WTC11 (cell line): ENCODE data around the gene SPTLC1. TPM values are rescaled to one million over a fixed set of nuclear protein-coding genes. Genes with fewer than 3 reads are reported as not detected.
A peak's percentile ranks its signal among the peaks of the same experiment; 100 is the strongest.

Experiments used
- ATAC-seq: fragments of 200-7000 bp; cut with Tn5 transposase; 2 replicates; pipeline ENCODE4 v1.10.0; 2021; ENCODE audit warnings: mild to moderate bottlenecking, moderate library complexity
- CTCF ChIA-PET: fragments of 300-600 bp; sonication (Branson Sonifier 250); formaldehyde crosslinking; loops from one replicate; lab custom pipeline; 2021; ENCODE audit warnings: antibody characterized with exemption; lab: Charles Lee
- POLR2A ChIA-PET: fragments of 350-600 bp; sonication (Branson Sonifier 250); formaldehyde crosslinking; loops from one replicate; lab custom pipeline; 2021; ENCODE audit warnings: antibody characterized with exemption; lab: Charles Lee
- DNase-seq: peaks from one replicate; pipeline ENCODE4 v3.0.0; 2021; ENCODE audit warnings: low spot score
- H3K27ac Mint-ChIP-seq: 2 replicates; pipeline ENCODE4 v1.8.0; 2021; ENCODE audit warnings: mixed read lengths
- H3K27me3 Mint-ChIP-seq: 2 replicates; pipeline ENCODE4 v1.8.0; 2021; ENCODE audit warnings: low read depth, mild to moderate bottlenecking, moderate library complexity, mixed read lengths
- H3K36me3 Mint-ChIP-seq: 2 replicates; pipeline ENCODE4 v1.8.0; 2021; ENCODE audit warnings: mixed read lengths
- H3K4me1 Mint-ChIP-seq: 2 replicates; pipeline ENCODE4 v1.8.0; 2022; ENCODE audit warnings: mixed read lengths
- H3K4me3 Mint-ChIP-seq: 2 replicates; pipeline ENCODE4 v1.8.0; 2021; ENCODE audit warnings: mild to moderate bottlenecking, moderate library complexity, mixed read lengths
- H3K9me3 Mint-ChIP-seq: 2 replicates; pipeline ENCODE4 v1.8.0; 2021; ENCODE audit warnings: mixed read lengths
- CREM ChIP-seq: sonication (generic); formaldehyde crosslinking; IDR thresholded peaks from 2 replicates; pipeline ENCODE4 v1.8.1; 2022; ENCODE audit warnings: mild to moderate bottlenecking, missing genetic modification reagents, moderate library complexity
- GTF2I ChIP-seq: fragments of 250-450 bp; sonication (Bioruptor Pico); conservative IDR thresholded peaks from 2 replicates; pipeline ENCODE4 v1.4.0; 2021; ENCODE audit warnings: mild to moderate bottlenecking
- IRF2 ChIP-seq: sonication (generic); formaldehyde crosslinking; IDR thresholded peaks from 2 replicates; pipeline ENCODE4 v1.8.0; 2022; ENCODE audit warnings: low read depth, missing genetic modification reagents, borderline replicate concordance
- NR2C2 ChIP-seq: sonication (generic); formaldehyde crosslinking; IDR thresholded peaks from 2 replicates; pipeline ENCODE4 v1.8.0; 2022; ENCODE audit warnings: mild to moderate bottlenecking, missing genetic modification reagents
- NR3C1 ChIP-seq: sonication (generic); formaldehyde crosslinking; conservative IDR thresholded peaks from 2 replicates; pipeline ENCODE4 v1.8.1; 2023; ENCODE audit warnings: low read depth, mild to moderate bottlenecking, missing genetic modification reagents
- RORB ChIP-seq: fragments of 250-450 bp; sonication (Bioruptor Pico); IDR thresholded peaks from 2 replicates; pipeline ENCODE4 v1.9.0; 2021; ENCODE audit warnings: mild to moderate bottlenecking
- SOX15 ChIP-seq: fragments of 250-450 bp; sonication (Bioruptor Pico); IDR thresholded peaks from 2 replicates; pipeline ENCODE4 v1.9.0; 2021; ENCODE audit warnings: mild to moderate bottlenecking
- ZBTB21 ChIP-seq: sonication (generic); formaldehyde crosslinking; IDR thresholded peaks from 2 replicates; pipeline ENCODE4 v1.8.1; 2023; ENCODE audit warnings: mild to moderate bottlenecking, missing genetic modification reagents, borderline replicate concordance
- ZNF121 ChIP-seq: sonication (generic); formaldehyde crosslinking; IDR thresholded peaks from 2 replicates; pipeline ENCODE4 v1.8.0; 2023; ENCODE audit warnings: missing genetic modification reagents
- ZNF317 ChIP-seq: sonication (generic); formaldehyde crosslinking; IDR thresholded peaks from 2 replicates; pipeline ENCODE4 v1.8.1; 2023; ENCODE audit warnings: low read depth, mild to moderate bottlenecking, moderate library complexity, missing genetic modification reagents, borderline replicate concordance
- ZNF671 ChIP-seq: fragments of 250-450 bp; sonication (Bioruptor Pico); IDR thresholded peaks from 2 replicates; pipeline ENCODE4 v1.8.0; 2021; ENCODE audit warnings: mild to moderate bottlenecking
- total RNA-seq: library from RNA; stranded (reverse); gene quantifications from 3 replicates; pipeline ENCODE4 v1.2.3, GENCODE V29; 2021
- TF ChIP-seq, protein P1 (sequence below): sonication (generic); formaldehyde crosslinking; IDR thresholded peaks from 2 replicates; pipeline ENCODE4 v1.8.0; 2022; ENCODE audit warnings: mild to moderate bottlenecking, missing genetic modification reagents
- TF ChIP-seq, protein P2 (sequence below): fragments of 250-450 bp; sonication (Bioruptor Pico); IDR thresholded peaks from 2 replicates; pipeline ENCODE4 v2.1.2; 2022; ENCODE audit warnings: mild to moderate bottlenecking, moderate library complexity
- TF ChIP-seq, protein P3 (sequence below): fragments of 250-450 bp; sonication (Bioruptor Pico); IDR thresholded peaks from 2 replicates; pipeline ENCODE4 v1.9.0; 2021; ENCODE audit warnings: mild to moderate bottlenecking
- TF ChIP-seq, protein P4 (sequence below): fragments of 250-450 bp; sonication (Bioruptor Pico); IDR thresholded peaks from 2 replicates; pipeline ENCODE4 v1.9.0; 2021; ENCODE audit warnings: moderate library complexity, mild to moderate bottlenecking, inconsistent platforms, borderline replicate concordance
- TF ChIP-seq, protein P5 (sequence below): fragments of 250-450 bp; sonication (Bioruptor Pico); conservative IDR thresholded peaks from 2 replicates; pipeline ENCODE4 v1.9.0; 2021; ENCODE audit warnings: mild to moderate bottlenecking
- TF ChIP-seq, protein P6 (sequence below): sonication (generic); formaldehyde crosslinking; IDR thresholded peaks from 2 replicates; pipeline ENCODE4 v1.8.0; 2022; ENCODE audit warnings: missing genetic modification reagents
- TF ChIP-seq, protein P7 (sequence below): sonication (generic); formaldehyde crosslinking; IDR thresholded peaks from 2 replicates; pipeline ENCODE4 v1.8.1; 2023; ENCODE audit warnings: mild to moderate bottlenecking, missing genetic modification reagents

SPTLC1 gene
- total RNA-seq, 1 experiment from 2014 or later: 81.2 TPM

DNA sequence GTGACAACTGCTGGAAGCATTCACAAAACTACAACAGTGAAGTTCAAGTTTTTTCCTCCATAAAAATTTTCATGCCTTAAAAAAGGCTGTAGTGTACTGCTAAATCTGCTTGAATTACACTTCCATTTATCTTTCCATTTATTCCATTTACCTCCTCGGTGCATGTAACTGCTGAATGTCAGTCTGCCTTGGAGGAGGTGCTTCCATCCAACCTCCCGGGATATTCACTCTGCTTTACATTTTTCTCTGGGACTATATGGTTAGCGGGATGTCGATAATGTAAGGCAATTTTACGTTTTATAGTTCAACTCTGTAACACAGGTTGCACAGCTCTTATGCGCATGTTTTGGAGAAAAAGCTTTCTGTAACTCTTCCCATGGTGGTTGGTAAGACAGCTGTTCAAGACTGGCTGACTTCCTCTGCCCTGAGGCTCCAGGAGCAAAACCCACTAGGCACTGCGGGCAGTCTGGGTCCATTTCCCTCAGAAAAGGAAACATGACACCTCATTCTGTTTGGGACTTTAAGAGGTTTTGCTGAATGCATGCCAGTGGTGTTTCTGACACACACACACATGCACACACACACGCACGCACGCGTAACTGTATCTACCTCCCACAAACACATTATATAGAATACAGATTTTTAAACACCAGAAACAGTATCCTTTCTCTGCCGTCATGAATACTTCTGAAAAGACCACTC is 66.1 kb downstream of the SPTLC1 start (continued):
- TF ChIP-seq, protein P1, sequence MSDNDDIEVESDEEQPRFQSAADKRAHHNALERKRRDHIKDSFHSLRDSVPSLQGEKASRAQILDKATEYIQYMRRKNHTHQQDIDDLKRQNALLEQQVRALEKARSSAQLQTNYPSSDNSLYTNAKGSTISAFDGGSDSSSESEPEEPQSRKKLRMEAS (CRISPR knock-in tag): 0 out of 2 replicates have a peak, but pooled peaks have one; percentile 21

DNA sequence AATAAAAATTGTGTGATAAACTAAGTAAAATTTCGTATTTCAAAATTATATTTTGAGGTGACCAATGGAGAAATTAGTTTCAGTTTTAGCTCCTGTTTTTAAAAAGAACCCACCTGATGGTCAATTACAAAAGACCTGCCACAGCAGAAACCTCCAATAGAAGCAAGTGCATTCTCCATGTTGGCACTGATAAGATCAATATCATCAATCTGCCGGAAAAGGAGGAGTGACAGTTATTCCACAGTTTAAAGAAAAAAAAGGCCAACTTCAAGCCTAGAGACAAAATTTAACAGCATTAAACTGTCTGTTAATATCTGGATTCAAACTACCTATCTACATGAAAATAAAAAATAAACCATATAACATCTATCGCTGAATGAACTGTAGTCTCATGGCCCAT is 67.7 kb downstream of the SPTLC1 start:
- H3K4me3 Mint-ChIP-seq: no peak overlapping the region
- ATAC-seq (no peak), DNase-seq (no peak)
- H3K27ac Mint-ChIP-seq: no peak overlapping the region
- peaks cover 38% of the 10 kb centered on the region for H3K4me1 Mint-ChIP-seq
- peaks cover 23% of the 10 kb centered on the region for H3K9me3 Mint-ChIP-seq
- CTCF ChIA-PET: no interaction called here
- POLR2A ChIA-PET: no interaction called here
- TF ChIP-seq, protein P2, sequence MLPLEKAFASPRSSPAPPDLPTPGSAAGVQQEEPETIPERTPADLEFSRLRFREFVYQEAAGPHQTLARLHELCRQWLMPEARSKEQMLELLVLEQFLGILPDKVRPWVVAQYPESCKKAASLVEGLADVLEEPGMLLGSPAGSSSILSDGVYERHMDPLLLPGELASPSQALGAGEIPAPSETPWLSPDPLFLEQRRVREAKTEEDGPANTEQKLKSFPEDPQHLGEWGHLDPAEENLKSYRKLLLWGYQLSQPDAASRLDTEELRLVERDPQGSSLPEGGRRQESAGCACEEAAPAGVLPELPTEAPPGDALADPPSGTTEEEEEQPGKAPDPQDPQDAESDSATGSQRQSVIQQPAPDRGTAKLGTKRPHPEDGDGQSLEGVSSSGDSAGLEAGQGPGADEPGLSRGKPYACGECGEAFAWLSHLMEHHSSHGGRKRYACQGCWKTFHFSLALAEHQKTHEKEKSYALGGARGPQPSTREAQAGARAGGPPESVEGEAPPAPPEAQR: no peak
- TF ChIP-seq NR2C2 (CRISPR knock-in tag) (no peak), SOX15 (CRISPR knock-in tag) (no peak), ZNF317 (CRISPR knock-in tag) (no peak), ZBTB21 (CRISPR knock-in tag) (no peak), ZNF671 (CRISPR knock-in tag) (no peak), RORB (CRISPR knock-in tag) (no peak), ZNF121 (CRISPR knock-in tag) (no peak), GTF2I (no peak), CREM (CRISPR knock-in tag) (no peak), IRF2 (CRISPR knock-in tag) (no peak), NR3C1 (no peak)
- TF ChIP-seq, protein P3, sequence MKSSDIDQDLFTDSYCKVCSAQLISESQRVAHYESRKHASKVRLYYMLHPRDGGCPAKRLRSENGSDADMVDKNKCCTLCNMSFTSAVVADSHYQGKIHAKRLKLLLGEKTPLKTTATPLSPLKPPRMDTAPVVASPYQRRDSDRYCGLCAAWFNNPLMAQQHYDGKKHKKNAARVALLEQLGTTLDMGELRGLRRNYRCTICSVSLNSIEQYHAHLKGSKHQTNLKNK (CRISPR knock-in tag): no peak
- TF ChIP-seq, protein P4, sequence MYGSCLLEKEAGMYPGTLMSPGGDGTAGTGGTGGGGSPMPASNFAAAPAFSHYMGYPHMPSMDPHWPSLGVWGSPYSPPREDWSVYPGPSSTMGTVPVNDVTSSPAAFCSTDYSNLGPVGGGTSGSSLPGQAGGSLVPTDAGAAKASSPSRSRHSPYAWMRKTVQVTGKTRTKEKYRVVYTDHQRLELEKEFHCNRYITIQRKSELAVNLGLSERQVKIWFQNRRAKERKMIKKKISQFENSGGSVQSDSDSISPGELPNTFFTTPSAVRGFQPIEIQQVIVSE (CRISPR knock-in tag): no peak
- TF ChIP-seq, protein P5, sequence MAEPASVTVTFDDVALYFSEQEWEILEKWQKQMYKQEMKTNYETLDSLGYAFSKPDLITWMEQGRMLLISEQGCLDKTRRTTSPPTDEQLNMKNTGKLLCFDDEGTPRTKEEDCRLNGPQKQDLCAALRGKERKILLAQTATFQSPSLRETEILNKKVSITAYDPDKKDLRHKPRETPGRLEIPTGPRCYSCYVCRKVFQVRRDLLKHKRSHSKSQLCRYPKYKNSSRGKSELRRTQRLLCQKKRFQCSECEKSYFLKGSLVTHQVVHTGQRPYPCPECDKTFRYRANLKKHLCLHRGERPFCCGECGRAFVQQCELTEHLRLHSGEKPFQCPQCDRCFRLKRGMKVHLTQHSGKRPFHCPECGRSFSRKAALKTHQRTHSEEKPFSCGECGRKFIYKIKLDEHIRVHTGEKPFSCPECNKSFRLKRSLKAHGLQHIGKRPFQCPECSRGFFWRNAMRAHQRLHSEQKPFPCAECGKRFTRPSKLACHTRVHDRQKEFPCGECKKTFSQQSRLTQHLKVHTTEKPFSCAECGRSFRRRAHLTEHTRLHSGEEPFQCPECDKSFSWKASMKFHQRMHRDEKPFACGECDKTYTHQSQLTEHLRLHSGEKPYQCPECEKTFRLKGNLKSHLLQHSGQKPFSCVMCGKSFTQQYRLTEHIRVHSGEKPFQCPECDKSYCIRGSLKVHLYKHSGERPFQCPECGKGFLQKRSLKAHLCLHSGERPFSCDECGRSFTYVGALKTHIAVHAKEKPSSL (CRISPR knock-in tag): no peak
- TF ChIP-seq, protein P6, sequence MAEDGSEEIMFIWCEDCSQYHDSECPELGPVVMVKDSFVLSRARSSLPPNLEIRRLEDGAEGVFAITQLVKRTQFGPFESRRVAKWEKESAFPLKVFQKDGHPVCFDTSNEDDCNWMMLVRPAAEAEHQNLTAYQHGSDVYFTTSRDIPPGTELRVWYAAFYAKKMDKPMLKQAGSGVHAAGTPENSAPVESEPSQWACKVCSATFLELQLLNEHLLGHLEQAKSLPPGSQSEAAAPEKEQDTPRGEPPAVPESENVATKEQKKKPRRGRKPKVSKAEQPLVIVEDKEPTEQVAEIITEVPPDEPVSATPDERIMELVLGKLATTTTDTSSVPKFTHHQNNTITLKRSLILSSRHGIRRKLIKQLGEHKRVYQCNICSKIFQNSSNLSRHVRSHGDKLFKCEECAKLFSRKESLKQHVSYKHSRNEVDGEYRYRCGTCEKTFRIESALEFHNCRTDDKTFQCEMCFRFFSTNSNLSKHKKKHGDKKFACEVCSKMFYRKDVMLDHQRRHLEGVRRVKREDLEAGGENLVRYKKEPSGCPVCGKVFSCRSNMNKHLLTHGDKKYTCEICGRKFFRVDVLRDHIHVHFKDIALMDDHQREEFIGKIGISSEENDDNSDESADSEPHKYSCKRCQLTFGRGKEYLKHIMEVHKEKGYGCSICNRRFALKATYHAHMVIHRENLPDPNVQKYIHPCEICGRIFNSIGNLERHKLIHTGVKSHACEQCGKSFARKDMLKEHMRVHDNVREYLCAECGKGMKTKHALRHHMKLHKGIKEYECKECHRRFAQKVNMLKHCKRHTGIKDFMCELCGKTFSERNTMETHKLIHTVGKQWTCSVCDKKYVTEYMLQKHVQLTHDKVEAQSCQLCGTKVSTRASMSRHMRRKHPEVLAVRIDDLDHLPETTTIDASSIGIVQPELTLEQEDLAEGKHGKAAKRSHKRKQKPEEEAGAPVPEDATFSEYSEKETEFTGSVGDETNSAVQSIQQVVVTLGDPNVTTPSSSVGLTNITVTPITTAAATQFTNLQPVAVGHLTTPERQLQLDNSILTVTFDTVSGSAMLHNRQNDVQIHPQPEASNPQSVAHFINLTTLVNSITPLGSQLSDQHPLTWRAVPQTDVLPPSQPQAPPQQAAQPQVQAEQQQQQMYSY (CRISPR knock-in tag): no peak
- TF ChIP-seq, protein P7, sequence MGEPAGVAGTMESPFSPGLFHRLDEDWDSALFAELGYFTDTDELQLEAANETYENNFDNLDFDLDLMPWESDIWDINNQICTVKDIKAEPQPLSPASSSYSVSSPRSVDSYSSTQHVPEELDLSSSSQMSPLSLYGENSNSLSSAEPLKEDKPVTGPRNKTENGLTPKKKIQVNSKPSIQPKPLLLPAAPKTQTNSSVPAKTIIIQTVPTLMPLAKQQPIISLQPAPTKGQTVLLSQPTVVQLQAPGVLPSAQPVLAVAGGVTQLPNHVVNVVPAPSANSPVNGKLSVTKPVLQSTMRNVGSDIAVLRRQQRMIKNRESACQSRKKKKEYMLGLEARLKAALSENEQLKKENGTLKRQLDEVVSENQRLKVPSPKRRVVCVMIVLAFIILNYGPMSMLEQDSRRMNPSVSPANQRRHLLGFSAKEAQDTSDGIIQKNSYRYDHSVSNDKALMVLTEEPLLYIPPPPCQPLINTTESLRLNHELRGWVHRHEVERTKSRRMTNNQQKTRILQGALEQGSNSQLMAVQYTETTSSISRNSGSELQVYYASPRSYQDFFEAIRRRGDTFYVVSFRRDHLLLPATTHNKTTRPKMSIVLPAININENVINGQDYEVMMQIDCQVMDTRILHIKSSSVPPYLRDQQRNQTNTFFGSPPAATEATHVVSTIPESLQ: no peak
- H3K36me3 Mint-ChIP-seq: peaks cover 47% of the 10 kb centered on the region
- H3K27me3 Mint-ChIP-seq: no peaks in the 10 kb centered on the region
